ENCODE data around the gene MRPS25.

The MRPS25 gene

DNA sequence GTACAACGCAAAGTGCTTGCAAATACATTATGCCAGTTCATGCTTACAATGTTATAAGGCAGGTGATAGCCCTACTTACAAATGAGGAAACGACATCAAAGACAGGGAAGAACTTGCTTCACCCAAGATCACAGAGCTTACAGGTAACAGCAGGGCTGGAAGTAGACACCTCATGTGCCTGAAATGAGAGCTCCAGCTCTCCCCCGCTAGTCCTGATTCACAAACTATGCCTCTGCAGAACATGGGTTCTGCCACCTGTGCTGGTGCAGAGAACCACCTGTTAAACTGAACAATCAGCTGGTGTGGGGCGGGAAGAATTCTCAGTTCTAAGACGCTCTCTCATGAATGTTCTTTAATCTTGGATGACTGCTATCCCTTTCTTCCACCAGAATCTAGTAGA lies 26.5 kb upstream of the MRPS25 start:
- Histone ChIP-seq H3K27ac (no peak overlapping the region), H3K4me3 (ENCODE audit: low read depth, low read length) (no peak overlapping the region), H3K36me3 (replicated peaks) (peaks cover 32% of the 10 kb centered on the region), H3K27me3 (replicated peaks) (no peaks in the 10 kb centered on the region)
- TF ChIP-seq CTCF (IDR thresholded peaks at IDR 0.05; ENCODE audit: low read depth, low read length, missing control alignments), result no peak
- in situ Hi-C loops (cut with HindIII; ENCODE audit: low pct_ligation_motif_present, low sequenced_read_pairs), result no loop called here
- no peak for DNase-seq

- no peak overlapping the region for H3K4me3 ChIP-seq (ENCODE audit: low read depth, low read length)
- no peak for DNase-seq
- no peak overlapping the region for H3K27ac ChIP-seq
- H3K36me3 ChIP-seq (replicated peaks), result peaks cover 39% of the 10 kb centered on the region
- TF ChIP-seq CTCF (IDR thresholded peaks at IDR 0.05; ENCODE audit: low read depth, low read length, missing control alignments), result no peak
- H3K27me3 ChIP-seq (replicated peaks), result no peaks in the 10 kb centered on the region
- in situ Hi-C loops (cut with HindIII; ENCODE audit: low pct_ligation_motif_present, low sequenced_read_pairs), result no loop called here
These were observed 24.1 kb upstream of the MRPS25 start for GRCh38 chr3:15089201-15089600.

- H3K4me3 ChIP-seq (ENCODE audit: low read depth, low read length), result no peak overlapping the region
- H3K27ac ChIP-seq, result no peak overlapping the region
- H3K27me3 ChIP-seq (replicated peaks), result no peaks in the 10 kb centered on the region
- no peak for DNase-seq
- no peak for TF ChIP-seq CTCF (IDR thresholded peaks at IDR 0.05; ENCODE audit: low read depth, low read length, missing control alignments)
- peaks cover 55% of the 10 kb centered on the region for H3K36me3 ChIP-seq (replicated peaks)
- in situ Hi-C loops (cut with HindIII; ENCODE audit: low pct_ligation_motif_present, low sequenced_read_pairs), result no loop called here
These were observed 21.6 kb upstream of the MRPS25 start for GRCh38 chr3:15086699-15087098.

DNA sequence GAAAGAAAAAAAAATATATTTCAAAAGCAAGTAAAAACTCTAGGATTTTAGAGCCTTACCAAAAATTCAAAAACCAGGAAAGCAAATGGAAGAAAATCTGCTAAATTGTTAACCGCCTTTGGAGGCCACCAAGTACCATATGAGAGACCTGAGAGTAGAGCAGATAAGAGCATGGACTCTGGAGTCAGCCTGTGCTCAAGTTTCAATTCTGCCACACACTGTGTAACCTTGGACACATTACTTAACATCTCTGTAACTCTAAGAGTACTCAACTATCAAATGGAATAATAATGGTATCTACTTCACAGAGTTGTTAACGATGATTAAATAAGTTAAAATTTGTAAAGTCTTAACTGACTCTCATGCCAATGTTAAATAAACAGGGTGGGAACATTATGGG lies 21.1 kb upstream of the MRPS25 start:
- TF ChIP-seq CTCF (IDR thresholded peaks at IDR 0.05; ENCODE audit: low read depth, low read length, missing control alignments), result no peak
- in situ Hi-C loops (cut with HindIII; ENCODE audit: low pct_ligation_motif_present, low sequenced_read_pairs), result no loop called here
- H3K36me3 ChIP-seq (replicated peaks), result peaks cover 54% of the 10 kb centered on the region

DNA sequence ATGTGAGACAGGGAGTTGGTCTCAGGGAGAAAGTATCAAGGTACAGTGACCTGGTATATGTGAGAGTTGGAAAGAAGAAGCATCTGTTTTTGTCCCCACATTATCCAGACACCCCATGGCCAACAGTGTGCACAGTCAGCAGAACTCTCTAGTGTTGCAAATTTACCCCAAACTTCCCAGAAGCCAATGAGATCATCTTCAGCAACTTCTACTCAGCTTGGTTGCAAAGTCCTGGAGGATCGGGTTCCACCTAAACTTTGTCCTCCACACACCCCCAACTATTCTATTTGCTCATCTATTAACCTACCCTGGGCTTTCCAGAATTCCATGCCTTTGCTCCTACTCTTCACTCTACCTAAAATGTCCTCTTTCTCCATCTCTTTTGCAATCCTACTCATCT lies 18.1 kb upstream of the MRPS25 start:
- no peak for TF ChIP-seq CTCF (IDR thresholded peaks at IDR 0.05; ENCODE audit: low read depth, low read length, missing control alignments)
- peaks cover 62% of the 10 kb centered on the region for H3K36me3 ChIP-seq (replicated peaks)
- no peak overlapping the region for H3K4me3 ChIP-seq (ENCODE audit: low read depth, low read length)
- no peak overlapping the region for H3K27ac ChIP-seq
- no peak for DNase-seq
- in situ Hi-C loops (cut with HindIII; ENCODE audit: low pct_ligation_motif_present, low sequenced_read_pairs), result no loop called here
- no peaks in the 10 kb centered on the region for H3K27me3 ChIP-seq (replicated peaks)

More for the DNA sequence above, 21.1 kb upstream of the MRPS25 start:
- Histone ChIP-seq H3K4me3 (ENCODE audit: low read depth, low read length) (no peak overlapping the region), H3K27me3 (replicated peaks) (no peaks in the 10 kb centered on the region), H3K27ac (no peak overlapping the region)
- no peak for DNase-seq

DNA sequence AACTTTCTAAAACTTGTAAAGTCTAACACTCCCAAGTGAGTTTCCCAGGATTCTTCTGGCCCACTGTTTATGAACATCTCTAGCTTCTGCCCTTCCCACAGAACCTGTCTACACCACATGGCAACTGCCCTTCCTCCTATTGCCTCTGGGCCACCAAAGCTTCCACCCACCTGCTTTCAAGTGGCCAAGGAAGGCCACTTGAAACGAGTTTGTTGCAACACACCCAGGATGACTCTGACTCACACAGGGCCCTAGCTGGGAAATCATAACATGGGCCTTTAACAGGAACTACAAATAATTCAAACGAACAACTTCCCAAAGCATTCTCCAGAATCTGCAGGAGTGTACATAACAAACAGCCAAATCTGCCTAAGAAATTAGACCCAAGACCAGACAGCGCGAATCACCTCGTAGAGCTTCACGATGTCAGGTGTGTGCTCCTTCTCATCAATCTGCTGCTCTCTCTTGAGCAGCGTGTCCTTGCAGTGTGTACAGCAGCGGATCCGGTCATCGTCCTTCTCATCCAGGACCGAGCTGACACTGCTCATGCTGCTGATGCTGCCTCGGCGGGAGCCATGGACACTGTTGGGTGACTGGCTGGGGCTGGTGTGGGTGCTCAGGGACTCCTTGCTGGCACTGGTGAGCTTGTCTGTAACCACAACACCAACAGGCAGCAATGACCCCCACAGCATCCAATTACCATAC lies 17.0 kb upstream of the MRPS25 start:
- TF ChIP-seq CTCF (IDR thresholded peaks at IDR 0.05; ENCODE audit: low read depth, low read length, missing control alignments), result no peak
- peak; percentile 9 for DNase-seq
- H3K4me3 ChIP-seq (ENCODE audit: low read depth, low read length), result no peak overlapping the region
- no peaks in the 10 kb centered on the region for H3K27me3 ChIP-seq (replicated peaks)
- H3K36me3 ChIP-seq (replicated peaks), result peaks cover 71% of the 10 kb centered on the region
- no peak overlapping the region for H3K27ac ChIP-seq
- in situ Hi-C loops (cut with HindIII; ENCODE audit: low pct_ligation_motif_present, low sequenced_read_pairs), result no loop called here

All from brain microvascular endothelial cell (primary cell).